Stomach (tissue), 9 donors: ENCODE measurements around the gene GABBR1. TPM values are rescaled to one million over a fixed set of nuclear protein-coding genes. Genes with fewer than 3 reads are reported as not detected.

Experiments
- DNase-seq, 2 donors: peaks; one replicate each; pipeline versions ENCODE4 v3.0.0 to v3.0.0-alpha.2; 2013 to 2019
- H3K27ac ChIP-seq, 5 donors: fragments of 200-600 bp in 4 of 5; sonication (generic) in 4 of 5; one replicate each; pipeline ENCODE4 v1.5.1; 2013 to 2019; ENCODE audit warnings: mild to moderate bottlenecking in 1 of 5, moderate library complexity in 1 of 5
- H3K27me3 ChIP-seq, 3 donors: fragments of 200-600 bp; sonication (generic); one replicate each; pipeline ENCODE4 v1.5.1; 2017 to 2019; ENCODE audit warnings: mixed run types in 1 of 3
- H3K36me3 ChIP-seq, 4 donors: fragments of 200-600 bp; sonication (generic); 1 replicate in 3 of 4; 2 replicates in 1 of 4; pipeline ENCODE4 v1.5.1; 2016 to 2019
- H3K4me1 ChIP-seq, 4 donors: fragments of 200-600 bp; sonication (generic); one replicate each; pipeline ENCODE4 v1.5.1; 2016 to 2019
- H3K4me3 ChIP-seq, 4 donors: fragments of 200-600 bp; sonication (generic) in 3 of 4; one replicate each; pipeline ENCODE4 v1.5.1; 2016 to 2019; ENCODE audit warnings: mild to moderate bottlenecking in 1 of 4
- H3K9me3 ChIP-seq, 4 donors: fragments of 200-600 bp; sonication (generic); one replicate each; pipeline ENCODE4 v1.5.1; 2016 to 2019
- CTCF ChIP-seq, 7 experiments: fragments of 450-650 bp in 4 of 7; fragments of 200-600 bp in 3 of 7; sonication (generic) in 3 of 7; IDR thresholded peaks; one replicate each; pipeline ENCODE4 v1.5.1; 2016 to 2019; ENCODE audit warnings: antibody characterized with exemption in 7 of 7, control low read depth in 2 of 7, mild to moderate bottlenecking in 1 of 7
- EP300 ChIP-seq: sonication (generic); formaldehyde crosslinking; IDR thresholded peaks from one replicate; pipeline ENCODE4 v1.6.1; 2017; ENCODE audit warnings: antibody characterized with exemption
- POLR2A ChIP-seq, 4 donors: fragments of 450-650 bp; IDR thresholded peaks; one replicate each; pipeline ENCODE4 v1.6.1; 2016; ENCODE audit warnings: antibody characterized with exemption in 4 of 4, control low read depth in 2 of 4, mild to moderate bottlenecking in 1 of 4, moderate library complexity in 1 of 4
- POLR2AphosphoS5 ChIP-seq, 3 donors: sonication (generic); formaldehyde crosslinking; IDR thresholded peaks; one replicate each; pipeline ENCODE4 v1.6.1; 2016; ENCODE audit warnings: antibody characterized with exemption in 3 of 3
- WGBS, 5 donors: extraction: QIAGEN DNeasy Blood & Tissue Kit in 3 of 5; methylation state at CpG; one replicate each; pipeline versions ENCODE4 v1.1.5 to v1.1.7; 2013 to 2018; 5-methylcytosine and 5-hydroxymethylcytosine counted together
- intact Hi-C: fragments of 100-400 bp; cut with DNase I; formaldehyde crosslinking; loops from one replicate; pipeline ENCODE4 v1.15.1; 2023; ENCODE audit warnings: low total_unique reads
- polyA plus RNA-seq, 3 donors: library from polyadenylated mRNA; stranded (reverse); fragments of 200-250 nt; gene quantifications; one replicate each; pipeline ENCODE4 v1.2.3, GENCODE V29; 2013
- total RNA-seq, 5 donors: library from RNA; depleted of rRNA; stranded (reverse); fragments of >200 nt; gene quantifications; one replicate each; pipeline versions ENCODE4 v1.1.0 to v1.2.3, GENCODE V29; 2014 to 2016
- donor health status: healthy with polysubstance abuse.
- donor health status: Bipolar disorder and iron deficiency.
- donor health status: healthy.

The GABBR1 gene
- total and polyA plus RNA-seq, 8 donors, result 4.5 to 101 (median 29.8) TPM

GRCh38 chr6:29598172-29598747 lies 34.7 kb downstream of the GABBR1 start:
- TF ChIP-seq POLR2AphosphoS5 (IDR thresholded peaks at IDR 0.05) (no peak), EP300 (no peak), POLR2A (IDR thresholded peaks at IDR 0.05) (no peak), CTCF (IDR thresholded peaks at IDR 0.05) (no peak)
- Histone ChIP-seq H3K9me3 (no peaks in the 10 kb centered on the region), H3K27ac (no peak overlapping the region), H3K36me3 (peaks cover 4 to 18% (median 14%) of the 10 kb centered on the region in 4 donors), H3K4me3 (no peak overlapping the region), H3K4me1 (no peaks in the 10 kb centered on the region), H3K27me3 (peaks cover 0 to 11% (median 6%) of the 10 kb centered on the region in 3 donors)
- 21 to 33% (median 25%) methylated on average over 2 of the region's 2 CpGs for WGBS, 5 donors
- no peak for DNase-seq
- intact Hi-C loops, result no loop called here

- DNase-seq, result no peak
- WGBS, 5 donors, result 73 to 86% (median 82%) methylated on average over 2 of the region's 2 CpGs
Measured at GRCh38 chr6:29597184-29597583, 35.8 kb downstream of the GABBR1 start.

GRCh38 chr6:29596381-29596900 lies 36.5 kb downstream of the GABBR1 start:
- Histone ChIP-seq H3K27me3 (peaks cover 0 to 29% (median 6%) of the 10 kb centered on the region in 3 donors), H3K27ac (no peak overlapping the region), H3K4me3 (no peak overlapping the region), H3K9me3 (no peaks in the 10 kb centered on the region), H3K36me3 (no peaks in the 10 kb centered on the region), H3K4me1 (no peaks in the 10 kb centered on the region)
- TF ChIP-seq POLR2AphosphoS5 (IDR thresholded peaks at IDR 0.05), result no peak
- no peak for TF ChIP-seq POLR2A (IDR thresholded peaks at IDR 0.05)
- TF ChIP-seq EP300, result no peak
- intact Hi-C loops, result no loop called here
- no peak for DNase-seq
- WGBS, 5 donors, result 71 to 83% (median 77%) methylated on average over 6 of the region's 6 CpGs

More at GRCh38 chr6:29597184-29597583, 35.8 kb downstream of the GABBR1 start:
- TF ChIP-seq EP300 (no peak), POLR2AphosphoS5 (IDR thresholded peaks at IDR 0.05) (no peak), CTCF (IDR thresholded peaks at IDR 0.05) (no peak), POLR2A (IDR thresholded peaks at IDR 0.05) (no peak)
- Histone ChIP-seq H3K4me3 (no peak overlapping the region), H3K27me3 (peaks cover 0 to 22% (median 6%) of the 10 kb centered on the region in 3 donors), H3K27ac (no peak overlapping the region), H3K4me1 (no peaks in the 10 kb centered on the region), H3K36me3 (peaks cover 2 to 7% (median 4%) of the 10 kb centered on the region in 4 donors), H3K9me3 (no peaks in the 10 kb centered on the region)
- intact Hi-C loops, result no loop called here

- TF ChIP-seq POLR2A (IDR thresholded peaks at IDR 0.05), result no peak
- TF ChIP-seq EP300, result no peak
- TF ChIP-seq POLR2AphosphoS5 (IDR thresholded peaks at IDR 0.05), result no peak
- TF ChIP-seq CTCF (IDR thresholded peaks at IDR 0.05), result no peak
- no peak overlapping the region for H3K27ac ChIP-seq
- H3K4me3 ChIP-seq, result no peak overlapping the region
- WGBS, 5 donors, result 14 to 27% (median 17%) methylated on average over 4 of the region's 4 CpGs
- H3K27me3 ChIP-seq, result peaks cover 0 to 40% (median 6%) of the 10 kb centered on the region in 3 donors
- no peaks in the 10 kb centered on the region for H3K36me3 ChIP-seq
- H3K9me3 ChIP-seq, result no peaks in the 10 kb centered on the region
- H3K4me1 ChIP-seq, result no peaks in the 10 kb centered on the region
- intact Hi-C loops, result no loop called here
- DNase-seq, result peak in 1 of 2 donors; percentile 15
Measured at GRCh38 chr6:29593199-29593855, 39.7 kb downstream of the GABBR1 start.
